ENCODE data around the gene OR4K1. TPM values are rescaled to one million over a fixed set of nuclear protein-coding genes. Genes with fewer than 3 reads are reported as not detected.

Gene OR4K1
- total and polyA plus RNA-seq, 4 donors = not detected

DNA sequence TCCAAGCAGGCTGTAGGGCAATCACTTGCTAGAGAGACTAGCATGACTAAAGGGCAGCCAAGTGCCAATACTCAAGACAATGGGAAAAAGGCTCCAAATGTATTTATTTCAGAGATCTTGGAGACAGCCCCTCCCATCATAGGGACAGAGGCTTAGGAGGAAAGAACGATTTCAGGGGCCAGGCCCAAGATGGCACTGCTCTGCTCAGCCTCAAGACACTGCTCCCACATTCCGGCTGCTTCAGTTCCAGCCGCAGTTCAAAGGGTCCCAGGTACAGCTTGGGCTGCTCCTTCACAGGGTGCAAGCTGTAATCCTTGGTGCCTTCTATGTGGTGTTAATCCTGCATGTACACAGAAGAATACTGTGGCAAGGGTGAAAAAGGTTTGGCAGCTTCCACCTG lies 29.7 kb upstream of the OR4K1 start:
- no peak overlapping the region for H3K4me3 ChIP-seq (ENCODE audit: low read depth in 1 of 3, low read length in 3 of 3)
- DNase-seq (ENCODE audit: low spot score) = no peak
- H3K4me1 ChIP-seq (ENCODE audit: control insufficient read depth in 4 of 4, insufficient read depth in 4 of 4, low read length in 3 of 4) = no peaks in the 10 kb centered on the region
- no peak overlapping the region for H3K27ac ChIP-seq (ENCODE audit: low read depth in 1 of 2, low read length in 2 of 2)
- H3K9ac ChIP-seq (ENCODE audit: low read depth in 1 of 2, low read length in 2 of 2) = no peak overlapping the region
- peaks cover 0 to 10% (median 6%) of the 10 kb centered on the region in 4 donors for H3K9me3 ChIP-seq (ENCODE audit: control insufficient read depth in 4 of 4, low read length in 3 of 4)
- no peaks in the 10 kb centered on the region for H3K27me3 ChIP-seq (ENCODE audit: control insufficient read depth in 4 of 4, insufficient read depth in 4 of 4, low read length in 3 of 4)
- WGBS = 65% methylated on average over 3 of the region's 3 CpGs
- TF ChIP-seq TAF1 (conservative IDR thresholded peaks at IDR 0.05) (no peak), HNF4A (conservative IDR thresholded peaks at IDR 0.05) (no peak), GABPA (IDR thresholded peaks at IDR 0.05 in 1 of 2, conservative IDR thresholded peaks at IDR 0.05 in 1 of 2) (no peak), RAD21 (IDR thresholded peaks at IDR 0.05) (no peak), JUND (IDR thresholded peaks at IDR 0.05) (no peak), FOXA1 (IDR thresholded peaks at IDR 0.05) (no peak), SP1 (IDR thresholded peaks at IDR 0.05) (no peak), NR2F2 (IDR thresholded peaks at IDR 0.05) (no peak), HNF4G (IDR thresholded peaks at IDR 0.05) (no peak), EGR1 (IDR thresholded peaks at IDR 0.05; ENCODE audit: low read depth in 2 of 2) (no peak), FOXA2 (IDR thresholded peaks at IDR 0.05) (no peak), RXRA (IDR thresholded peaks at IDR 0.05) (no peak), YY1 (IDR thresholded peaks at IDR 0.05) (no peak)
- TF ChIP-seq, protein P1, sequence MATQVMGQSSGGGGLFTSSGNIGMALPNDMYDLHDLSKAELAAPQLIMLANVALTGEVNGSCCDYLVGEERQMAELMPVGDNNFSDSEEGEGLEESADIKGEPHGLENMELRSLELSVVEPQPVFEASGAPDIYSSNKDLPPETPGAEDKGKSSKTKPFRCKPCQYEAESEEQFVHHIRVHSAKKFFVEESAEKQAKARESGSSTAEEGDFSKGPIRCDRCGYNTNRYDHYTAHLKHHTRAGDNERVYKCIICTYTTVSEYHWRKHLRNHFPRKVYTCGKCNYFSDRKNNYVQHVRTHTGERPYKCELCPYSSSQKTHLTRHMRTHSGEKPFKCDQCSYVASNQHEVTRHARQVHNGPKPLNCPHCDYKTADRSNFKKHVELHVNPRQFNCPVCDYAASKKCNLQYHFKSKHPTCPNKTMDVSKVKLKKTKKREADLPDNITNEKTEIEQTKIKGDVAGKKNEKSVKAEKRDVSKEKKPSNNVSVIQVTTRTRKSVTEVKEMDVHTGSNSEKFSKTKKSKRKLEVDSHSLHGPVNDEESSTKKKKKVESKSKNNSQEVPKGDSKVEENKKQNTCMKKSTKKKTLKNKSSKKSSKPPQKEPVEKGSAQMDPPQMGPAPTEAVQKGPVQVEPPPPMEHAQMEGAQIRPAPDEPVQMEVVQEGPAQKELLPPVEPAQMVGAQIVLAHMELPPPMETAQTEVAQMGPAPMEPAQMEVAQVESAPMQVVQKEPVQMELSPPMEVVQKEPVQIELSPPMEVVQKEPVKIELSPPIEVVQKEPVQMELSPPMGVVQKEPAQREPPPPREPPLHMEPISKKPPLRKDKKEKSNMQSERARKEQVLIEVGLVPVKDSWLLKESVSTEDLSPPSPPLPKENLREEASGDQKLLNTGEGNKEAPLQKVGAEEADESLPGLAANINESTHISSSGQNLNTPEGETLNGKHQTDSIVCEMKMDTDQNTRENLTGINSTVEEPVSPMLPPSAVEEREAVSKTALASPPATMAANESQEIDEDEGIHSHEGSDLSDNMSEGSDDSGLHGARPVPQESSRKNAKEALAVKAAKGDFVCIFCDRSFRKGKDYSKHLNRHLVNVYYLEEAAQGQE (IDR thresholded peaks at IDR 0.05) = no peak
- TF ChIP-seq, protein P2, sequence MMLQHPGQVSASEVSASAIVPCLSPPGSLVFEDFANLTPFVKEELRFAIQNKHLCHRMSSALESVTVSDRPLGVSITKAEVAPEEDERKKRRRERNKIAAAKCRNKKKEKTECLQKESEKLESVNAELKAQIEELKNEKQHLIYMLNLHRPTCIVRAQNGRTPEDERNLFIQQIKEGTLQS (IDR thresholded peaks at IDR 0.05) = no peak
- TF ChIP-seq, protein P3, sequence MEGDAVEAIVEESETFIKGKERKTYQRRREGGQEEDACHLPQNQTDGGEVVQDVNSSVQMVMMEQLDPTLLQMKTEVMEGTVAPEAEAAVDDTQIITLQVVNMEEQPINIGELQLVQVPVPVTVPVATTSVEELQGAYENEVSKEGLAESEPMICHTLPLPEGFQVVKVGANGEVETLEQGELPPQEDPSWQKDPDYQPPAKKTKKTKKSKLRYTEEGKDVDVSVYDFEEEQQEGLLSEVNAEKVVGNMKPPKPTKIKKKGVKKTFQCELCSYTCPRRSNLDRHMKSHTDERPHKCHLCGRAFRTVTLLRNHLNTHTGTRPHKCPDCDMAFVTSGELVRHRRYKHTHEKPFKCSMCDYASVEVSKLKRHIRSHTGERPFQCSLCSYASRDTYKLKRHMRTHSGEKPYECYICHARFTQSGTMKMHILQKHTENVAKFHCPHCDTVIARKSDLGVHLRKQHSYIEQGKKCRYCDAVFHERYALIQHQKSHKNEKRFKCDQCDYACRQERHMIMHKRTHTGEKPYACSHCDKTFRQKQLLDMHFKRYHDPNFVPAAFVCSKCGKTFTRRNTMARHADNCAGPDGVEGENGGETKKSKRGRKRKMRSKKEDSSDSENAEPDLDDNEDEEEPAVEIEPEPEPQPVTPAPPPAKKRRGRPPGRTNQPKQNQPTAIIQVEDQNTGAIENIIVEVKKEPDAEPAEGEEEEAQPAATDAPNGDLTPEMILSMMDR (IDR thresholded peaks at IDR 0.05; ENCODE audit: low read depth, low read length, missing input control) = no peak
- TF ChIP-seq, protein P4, sequence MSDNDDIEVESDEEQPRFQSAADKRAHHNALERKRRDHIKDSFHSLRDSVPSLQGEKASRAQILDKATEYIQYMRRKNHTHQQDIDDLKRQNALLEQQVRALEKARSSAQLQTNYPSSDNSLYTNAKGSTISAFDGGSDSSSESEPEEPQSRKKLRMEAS (IDR thresholded peaks at IDR 0.05) = no peak
- TF ChIP-seq, protein P5, sequence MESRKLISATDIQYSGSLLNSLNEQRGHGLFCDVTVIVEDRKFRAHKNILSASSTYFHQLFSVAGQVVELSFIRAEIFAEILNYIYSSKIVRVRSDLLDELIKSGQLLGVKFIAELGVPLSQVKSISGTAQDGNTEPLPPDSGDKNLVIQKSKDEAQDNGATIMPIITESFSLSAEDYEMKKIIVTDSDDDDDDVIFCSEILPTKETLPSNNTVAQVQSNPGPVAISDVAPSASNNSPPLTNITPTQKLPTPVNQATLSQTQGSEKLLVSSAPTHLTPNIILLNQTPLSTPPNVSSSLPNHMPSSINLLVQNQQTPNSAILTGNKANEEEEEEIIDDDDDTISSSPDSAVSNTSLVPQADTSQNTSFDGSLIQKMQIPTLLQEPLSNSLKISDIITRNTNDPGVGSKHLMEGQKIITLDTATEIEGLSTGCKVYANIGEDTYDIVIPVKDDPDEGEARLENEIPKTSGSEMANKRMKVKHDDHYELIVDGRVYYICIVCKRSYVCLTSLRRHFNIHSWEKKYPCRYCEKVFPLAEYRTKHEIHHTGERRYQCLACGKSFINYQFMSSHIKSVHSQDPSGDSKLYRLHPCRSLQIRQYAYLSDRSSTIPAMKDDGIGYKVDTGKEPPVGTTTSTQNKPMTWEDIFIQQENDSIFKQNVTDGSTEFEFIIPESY (IDR thresholded peaks at IDR 0.05) = no peak
- no peaks in the 10 kb centered on the region for H3K36me3 ChIP-seq (ENCODE audit: control insufficient read depth in 4 of 4, insufficient read depth in 3 of 4, low read depth in 1 of 4, low read length in 3 of 4)
